CD4-positive, alpha-beta T cell (primary cell): ENCODE measurements around the gene AGAP1. TPM values are rescaled to one million over a fixed set of nuclear protein-coding genes. Genes with fewer than 3 reads are reported as not detected.

Experiments
- ATAC-seq: fragments of 200-7000 bp; cut with Tn5 transposase; one replicate; pipeline ENCODE4 v1.10.0; 2022; ENCODE audit warnings: mild to moderate bottlenecking; ENCODE audit not compliant: poor library complexity
- CTCF ChIA-PET: fragments of 350-600 bp; sonication (Branson Sonifier 250); formaldehyde crosslinking; loops from one replicate; lab custom pipeline; 2021; ENCODE audit warnings: antibody characterized with exemption, inconsistent platforms; lab: Charles Lee
- POLR2A ChIA-PET: fragments of 350-600 bp; sonication (Branson Sonifier 250); formaldehyde crosslinking; loops from one replicate; lab custom pipeline; 2021; ENCODE audit warnings: antibody characterized with exemption, inconsistent platforms; lab: Charles Lee
- DNase-seq, 14 experiments: peaks; one replicate each; pipeline ENCODE4 v3.0.0-alpha.2; 2013 to 2020; ENCODE audit warnings: mixed read lengths in 2 of 14
- H3K27ac ChIP-seq, 2 donors: one replicate each; pipeline versions ENCODE4 v1.5.1 to v1.7.0; 2013; ENCODE audit warnings: low read length in 2 of 2, low read depth in 1 of 2, mild to moderate bottlenecking in 1 of 2
- H3K27me3 ChIP-seq, 2 experiments: 1 replicate in 1 of 2; 2 replicates in 1 of 2; pipeline versions ENCODE4 v1.6.1 to v1.7.0; 2013; ENCODE audit warnings: low read length in 2 of 2, control low read depth in 1 of 2, mild to moderate bottlenecking in 1 of 2, moderate library complexity in 1 of 2; ENCODE audit not compliant: insufficient read depth in 2 of 2, control insufficient read depth in 1 of 2
- H3K36me3 ChIP-seq: one replicate; pipeline ENCODE4 v1.6.1; 2013; ENCODE audit warnings: low read length, control low read depth; ENCODE audit not compliant: insufficient read depth
- H3K4me1 ChIP-seq: one replicate; pipeline ENCODE4 v1.6.1; 2013; ENCODE audit warnings: low read length, control low read depth; ENCODE audit not compliant: insufficient read depth
- H3K4me3 ChIP-seq: one replicate; pipeline ENCODE4 v1.5.1; 2013; ENCODE audit warnings: mild to moderate bottlenecking, low read length, moderate library complexity
- H3K9me3 ChIP-seq, 2 experiments: 1 replicate in 1 of 2; 2 replicates in 1 of 2; pipeline versions ENCODE4 v1.6.1 to v1.7.0; 2013; ENCODE audit warnings: low read length in 2 of 2, mild to moderate bottlenecking in 2 of 2, control low read depth in 1 of 2, moderate library complexity in 1 of 2; ENCODE audit not compliant: control insufficient read depth in 1 of 2, insufficient read depth in 1 of 2
- H3K27ac Mint-ChIP-seq: one replicate; pipeline ENCODE4 v1.8.0; 2020; ENCODE audit warnings: mixed read lengths
- H3K27me3 Mint-ChIP-seq: one replicate; pipeline ENCODE4 v1.8.0; 2021; ENCODE audit warnings: mixed read lengths
- H3K36me3 Mint-ChIP-seq: one replicate; pipeline ENCODE4 v1.8.0; 2021; ENCODE audit warnings: low read depth, mixed read lengths
- H3K4me1 Mint-ChIP-seq: one replicate; pipeline ENCODE4 v1.8.0; 2021; ENCODE audit warnings: low read depth, mixed read lengths
- H3K4me3 Mint-ChIP-seq: one replicate; pipeline ENCODE4 v1.8.0; 2020; ENCODE audit warnings: mild to moderate bottlenecking, mixed read lengths
- H3K9me3 Mint-ChIP-seq: one replicate; pipeline ENCODE4 v1.8.0; 2020; ENCODE audit warnings: mixed read lengths
- intact Hi-C, 2 experiments: fragments of 100-400 bp; cut with DNase I in 1 of 2; cut with micrococcal nuclease in 1 of 2; formaldehyde crosslinking; loops; one replicate each; pipeline versions ENCODE4 v1.15.1 to v1.9.0; 2023 to 2025; cut with DNase I, micrococcal nuclease
- total RNA-seq, 174 experiments: library from RNA in 2 of 174; stranded (reverse) in 2 of 174; gene quantifications; one replicate each; pipeline ENCODE4 v1.2.3 and lab custom pipeline; 2021 to 2026
- TF ChIP-seq, protein P1 (sequence below): fragments of 200-600 bp; IDR thresholded peaks from one replicate; pipeline ENCODE4 v1.8.0; 2022; ENCODE audit warnings: antibody characterized with exemption, mild to moderate bottlenecking

Gene AGAP1
- total RNA-seq, 2 experiments from 2014 or later, result 2.6 to 3.1 TPM

GRCh38 chr2:235826826-235827225 is 333.0 kb downstream of the AGAP1 start:
- H3K36me3 ChIP-seq, result no peaks in the 10 kb centered on the region
- peaks cover 4% of the 10 kb centered on the region for H3K27me3 Mint-ChIP-seq
- intact Hi-C loops, result no loop called here
- TF ChIP-seq, protein P1, sequence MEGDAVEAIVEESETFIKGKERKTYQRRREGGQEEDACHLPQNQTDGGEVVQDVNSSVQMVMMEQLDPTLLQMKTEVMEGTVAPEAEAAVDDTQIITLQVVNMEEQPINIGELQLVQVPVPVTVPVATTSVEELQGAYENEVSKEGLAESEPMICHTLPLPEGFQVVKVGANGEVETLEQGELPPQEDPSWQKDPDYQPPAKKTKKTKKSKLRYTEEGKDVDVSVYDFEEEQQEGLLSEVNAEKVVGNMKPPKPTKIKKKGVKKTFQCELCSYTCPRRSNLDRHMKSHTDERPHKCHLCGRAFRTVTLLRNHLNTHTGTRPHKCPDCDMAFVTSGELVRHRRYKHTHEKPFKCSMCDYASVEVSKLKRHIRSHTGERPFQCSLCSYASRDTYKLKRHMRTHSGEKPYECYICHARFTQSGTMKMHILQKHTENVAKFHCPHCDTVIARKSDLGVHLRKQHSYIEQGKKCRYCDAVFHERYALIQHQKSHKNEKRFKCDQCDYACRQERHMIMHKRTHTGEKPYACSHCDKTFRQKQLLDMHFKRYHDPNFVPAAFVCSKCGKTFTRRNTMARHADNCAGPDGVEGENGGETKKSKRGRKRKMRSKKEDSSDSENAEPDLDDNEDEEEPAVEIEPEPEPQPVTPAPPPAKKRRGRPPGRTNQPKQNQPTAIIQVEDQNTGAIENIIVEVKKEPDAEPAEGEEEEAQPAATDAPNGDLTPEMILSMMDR, result no peak
- CTCF ChIA-PET, result no interaction called here
- no peaks in the 10 kb centered on the region for H3K36me3 Mint-ChIP-seq
- POLR2A ChIA-PET, result no interaction called here
- DNase-seq (no peak), ATAC-seq (no peak)
- H3K27ac Mint-ChIP-seq, result no peak overlapping the region
- no peaks in the 10 kb centered on the region for H3K4me1 Mint-ChIP-seq
- no peaks in the 10 kb centered on the region for H3K4me1 ChIP-seq
- H3K27ac ChIP-seq, result no peak overlapping the region
- no peaks in the 10 kb centered on the region for H3K27me3 ChIP-seq
- H3K4me3 ChIP-seq, result no peak overlapping the region
- H3K9me3 Mint-ChIP-seq, result peaks cover 3% of the 10 kb centered on the region
- no peak overlapping the region for H3K4me3 Mint-ChIP-seq
- peaks cover 0 to 6% of the 10 kb centered on the region in 2 experiments for H3K9me3 ChIP-seq

- no peaks in the 10 kb centered on the region for H3K9me3 Mint-ChIP-seq
Observed at GRCh38 chr2:235827585-235827992, 333.7 kb downstream of the AGAP1 start.

DNA sequence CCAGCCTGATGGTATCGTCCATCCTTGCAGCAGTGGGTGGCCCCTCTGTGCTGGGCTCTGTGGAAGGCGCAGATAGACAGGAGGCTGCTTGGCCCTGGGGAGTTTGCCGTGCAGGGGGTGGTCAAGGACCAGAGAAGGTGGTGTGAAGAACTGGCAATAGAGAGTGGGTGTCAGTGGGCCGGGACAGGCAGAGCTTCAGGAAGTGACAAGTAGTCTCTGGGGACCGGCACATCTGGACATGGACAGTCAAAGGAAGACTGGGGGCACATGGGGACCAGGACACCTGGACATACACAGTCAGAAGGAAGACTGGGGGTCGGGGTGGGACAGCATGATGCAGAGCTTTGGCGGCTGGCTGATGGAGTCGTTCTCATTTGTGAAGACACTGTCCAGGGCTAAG is 335.9 kb downstream of the AGAP1 start:
- ChIA-PET POLR2A (no interaction called here), CTCF (no interaction called here)
- no peaks in the 10 kb centered on the region for H3K4me1 Mint-ChIP-seq
- H3K4me1 ChIP-seq, result no peaks in the 10 kb centered on the region
- H3K36me3 Mint-ChIP-seq, result no peaks in the 10 kb centered on the region
- no peak overlapping the region for H3K4me3 Mint-ChIP-seq
- intact Hi-C loops, result no loop called here
- H3K27ac ChIP-seq, result no peak overlapping the region
- peaks cover 8% of the 10 kb centered on the region for H3K27me3 Mint-ChIP-seq
- no peak for ATAC-seq
- H3K27ac Mint-ChIP-seq, result no peak overlapping the region
- H3K27me3 ChIP-seq, result no peaks in the 10 kb centered on the region
- no peaks in the 10 kb centered on the region for H3K9me3 Mint-ChIP-seq
- no peak for DNase-seq
- TF ChIP-seq, protein P1, result no peak
- no peaks in the 10 kb centered on the region for H3K36me3 ChIP-seq
- H3K9me3 ChIP-seq, result peaks cover 0 to 6% of the 10 kb centered on the region in 2 experiments
- no peak overlapping the region for H3K4me3 ChIP-seq

More at GRCh38 chr2:235827585-235827992, 333.7 kb downstream of the AGAP1 start:
- Histone ChIP-seq H3K4me1 (no peaks in the 10 kb centered on the region), H3K9me3 (peaks cover 0 to 3% of the 10 kb centered on the region in 2 experiments), H3K27ac (no peak overlapping the region), H3K4me3 (no peak overlapping the region), H3K27me3 (no peaks in the 10 kb centered on the region), H3K36me3 (no peaks in the 10 kb centered on the region)
- ChIA-PET POLR2A (no interaction called here), CTCF (no interaction called here)
- Mint-ChIP-seq H3K36me3 (no peaks in the 10 kb centered on the region), H3K27me3 (peaks cover 4% of the 10 kb centered on the region), H3K4me1 (no peaks in the 10 kb centered on the region), H3K4me3 (no peak overlapping the region), H3K27ac (no peak overlapping the region)
- intact Hi-C loops, result no loop called here
- ATAC-seq (no peak), DNase-seq (no peak)
- TF ChIP-seq, protein P1, result no peak
